22Rv1 (cell line): ENCODE measurements around the gene YES1.

ENCODE experiments used
- ZFX ChIP-seq: fragments of 450-650 bp; IDR thresholded peaks from 2 replicates; pipeline ENCODE4 v1.6.1; 2017; ENCODE audit warnings: antibody characterized with exemption, borderline replicate concordance
- TF ChIP-seq, protein P1 (sequence below): fragments of 450-650 bp; IDR thresholded peaks from 2 replicates; pipeline ENCODE4 v1.5.1; 2017; ENCODE audit warnings: mild to moderate bottlenecking

- TF ChIP-seq, protein P1, sequence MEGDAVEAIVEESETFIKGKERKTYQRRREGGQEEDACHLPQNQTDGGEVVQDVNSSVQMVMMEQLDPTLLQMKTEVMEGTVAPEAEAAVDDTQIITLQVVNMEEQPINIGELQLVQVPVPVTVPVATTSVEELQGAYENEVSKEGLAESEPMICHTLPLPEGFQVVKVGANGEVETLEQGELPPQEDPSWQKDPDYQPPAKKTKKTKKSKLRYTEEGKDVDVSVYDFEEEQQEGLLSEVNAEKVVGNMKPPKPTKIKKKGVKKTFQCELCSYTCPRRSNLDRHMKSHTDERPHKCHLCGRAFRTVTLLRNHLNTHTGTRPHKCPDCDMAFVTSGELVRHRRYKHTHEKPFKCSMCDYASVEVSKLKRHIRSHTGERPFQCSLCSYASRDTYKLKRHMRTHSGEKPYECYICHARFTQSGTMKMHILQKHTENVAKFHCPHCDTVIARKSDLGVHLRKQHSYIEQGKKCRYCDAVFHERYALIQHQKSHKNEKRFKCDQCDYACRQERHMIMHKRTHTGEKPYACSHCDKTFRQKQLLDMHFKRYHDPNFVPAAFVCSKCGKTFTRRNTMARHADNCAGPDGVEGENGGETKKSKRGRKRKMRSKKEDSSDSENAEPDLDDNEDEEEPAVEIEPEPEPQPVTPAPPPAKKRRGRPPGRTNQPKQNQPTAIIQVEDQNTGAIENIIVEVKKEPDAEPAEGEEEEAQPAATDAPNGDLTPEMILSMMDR, result no peak
- TF ChIP-seq ZFX, result no peak
These were observed 38.9 kb upstream of the YES1 start for GRCh38 chr18:850960-851359.
